ENCODE data around the gene TMC1. TPM values are rescaled to one million over a fixed set of nuclear protein-coding genes. Genes with fewer than 3 reads are reported as not detected.

TMC1 gene
- total and polyA plus RNA-seq, 9 donors, result 0.12 to 1.4 (median 0.48) TPM

DNA sequence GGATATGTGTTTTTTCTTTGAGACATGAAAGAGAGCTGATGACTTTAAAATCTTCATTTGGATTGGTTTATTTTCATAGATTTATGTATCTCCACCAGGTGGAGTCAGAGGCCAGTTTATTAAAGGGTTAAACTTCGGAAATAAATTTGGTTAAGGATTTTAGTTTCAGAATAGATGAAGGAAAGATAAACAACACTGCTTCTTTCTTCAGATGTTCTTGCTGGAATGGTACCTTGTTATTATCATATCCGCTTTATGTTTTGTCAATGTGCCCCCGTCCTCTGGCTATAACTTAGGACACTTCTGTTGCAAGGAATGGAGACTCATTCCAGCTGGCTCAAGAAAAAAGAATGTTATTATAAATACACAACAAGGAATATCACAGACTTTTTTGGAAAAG lies 350.3 kb downstream of the TMC1 start:
- intact Hi-C loops (cut with DNase I), result loop anchor here in 2 of 4 donors (5.0 to 10.0 kb wide), 2 partner anchors 153 to 211 kb away; no protein-coding TSS in a partner anchor
- no peak overlapping the region for H3K27ac ChIP-seq
- H3K4me1 ChIP-seq (ENCODE audit: insufficient read depth), result peaks cover 8% of the 10 kb centered on the region
- H3K9me3 ChIP-seq, result no peaks in the 10 kb centered on the region
- DNase-seq, result no peak
- 5 to 22% (median 7%) methylated on average over 3 of the region's 3 CpGs for WGBS, 3 donors
- H3K36me3 ChIP-seq, result no peaks in the 10 kb centered on the region
- TF ChIP-seq, protein P1, sequence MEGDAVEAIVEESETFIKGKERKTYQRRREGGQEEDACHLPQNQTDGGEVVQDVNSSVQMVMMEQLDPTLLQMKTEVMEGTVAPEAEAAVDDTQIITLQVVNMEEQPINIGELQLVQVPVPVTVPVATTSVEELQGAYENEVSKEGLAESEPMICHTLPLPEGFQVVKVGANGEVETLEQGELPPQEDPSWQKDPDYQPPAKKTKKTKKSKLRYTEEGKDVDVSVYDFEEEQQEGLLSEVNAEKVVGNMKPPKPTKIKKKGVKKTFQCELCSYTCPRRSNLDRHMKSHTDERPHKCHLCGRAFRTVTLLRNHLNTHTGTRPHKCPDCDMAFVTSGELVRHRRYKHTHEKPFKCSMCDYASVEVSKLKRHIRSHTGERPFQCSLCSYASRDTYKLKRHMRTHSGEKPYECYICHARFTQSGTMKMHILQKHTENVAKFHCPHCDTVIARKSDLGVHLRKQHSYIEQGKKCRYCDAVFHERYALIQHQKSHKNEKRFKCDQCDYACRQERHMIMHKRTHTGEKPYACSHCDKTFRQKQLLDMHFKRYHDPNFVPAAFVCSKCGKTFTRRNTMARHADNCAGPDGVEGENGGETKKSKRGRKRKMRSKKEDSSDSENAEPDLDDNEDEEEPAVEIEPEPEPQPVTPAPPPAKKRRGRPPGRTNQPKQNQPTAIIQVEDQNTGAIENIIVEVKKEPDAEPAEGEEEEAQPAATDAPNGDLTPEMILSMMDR (IDR thresholded peaks at IDR 0.05), result peak in 2 of 3 donors; percentile 22 to 47
- TF ChIP-seq EP300 (IDR thresholded peaks at IDR 0.05), result no peak
- TF ChIP-seq POLR2A (IDR thresholded peaks at IDR 0.05), result no peak
- no peak overlapping the region for H3K4me3 ChIP-seq
- H3K27me3 ChIP-seq, result no peaks in the 10 kb centered on the region

DNA sequence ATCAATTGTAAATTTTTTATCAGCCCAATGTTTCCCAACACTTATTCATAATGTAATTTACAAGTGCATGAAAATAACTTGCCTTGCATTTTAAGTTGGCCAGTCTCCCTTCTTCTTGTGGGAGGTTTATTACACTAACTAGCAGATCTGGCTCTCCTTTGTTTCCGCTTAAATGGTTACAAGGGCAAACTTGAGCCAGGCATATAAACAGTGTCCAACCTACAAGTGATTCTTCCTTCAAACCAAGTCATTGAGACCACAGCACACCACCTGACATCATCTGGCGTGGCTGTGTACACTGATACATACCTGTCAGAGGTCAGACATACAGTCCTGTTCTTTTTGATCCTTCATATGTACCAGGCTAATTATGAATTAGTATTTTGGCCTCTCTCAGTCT lies 351.3 kb downstream of the TMC1 start:
- DNase-seq, result no peak
- Histone ChIP-seq H3K27ac (no peak overlapping the region), H3K9me3 (no peaks in the 10 kb centered on the region), H3K27me3 (no peaks in the 10 kb centered on the region), H3K4me3 (no peak overlapping the region), H3K36me3 (no peaks in the 10 kb centered on the region), H3K4me1 (ENCODE audit: insufficient read depth) (peaks cover 8% of the 10 kb centered on the region)
- intact Hi-C loops (cut with DNase I), result loop anchor here in 2 of 4 donors (5.0 to 10.0 kb wide), 2 partner anchors 152 to 210 kb away; no protein-coding TSS in a partner anchor
- WGBS, 3 donors, result 24 to 51% (median 42%) methylated on average over 2 of the region's 2 CpGs
- no peak for TF ChIP-seq POLR2A (IDR thresholded peaks at IDR 0.05)
- no peak for TF ChIP-seq EP300 (IDR thresholded peaks at IDR 0.05)
- TF ChIP-seq, protein P1 (IDR thresholded peaks at IDR 0.05), result no peak

DNA sequence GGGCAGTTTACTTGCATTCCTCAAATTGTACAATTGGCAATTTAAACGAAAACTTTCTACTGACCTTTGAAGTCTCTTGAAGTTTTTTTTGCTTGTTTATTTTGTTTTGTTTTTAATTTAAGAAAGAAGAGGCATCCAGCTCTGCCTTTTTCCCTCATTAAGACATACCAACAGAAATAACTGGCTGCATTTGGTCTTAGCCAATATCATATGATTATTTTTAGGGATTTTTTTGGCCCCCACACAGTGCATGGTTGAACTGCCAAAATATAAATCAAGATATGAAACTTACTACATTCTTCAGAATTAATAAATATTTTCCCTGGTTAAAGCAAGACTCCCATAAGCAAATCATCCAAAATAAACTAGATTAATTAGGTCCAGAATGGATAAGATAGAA lies 352.0 kb downstream of the TMC1 start:
- no peak overlapping the region for H3K4me3 ChIP-seq
- H3K9me3 ChIP-seq, result no peaks in the 10 kb centered on the region
- 1 to 11% (median 5%) methylated on average over 1 of the region's 1 CpG for WGBS, 3 donors
- no peak overlapping the region for H3K27ac ChIP-seq
- H3K27me3 ChIP-seq, result no peaks in the 10 kb centered on the region
- TF ChIP-seq EP300 (IDR thresholded peaks at IDR 0.05), result no peak
- no peak for TF ChIP-seq POLR2A (IDR thresholded peaks at IDR 0.05)
- TF ChIP-seq, protein P1 (IDR thresholded peaks at IDR 0.05), result no peak
- peaks cover 8% of the 10 kb centered on the region for H3K4me1 ChIP-seq (ENCODE audit: insufficient read depth)
- intact Hi-C loops (cut with DNase I), result loop anchor here in 2 of 4 donors (5.0 to 10.0 kb wide), 2 partner anchors 151 to 209 kb away; no protein-coding TSS in a partner anchor
- H3K36me3 ChIP-seq, result no peaks in the 10 kb centered on the region
- no peak for DNase-seq

DNA sequence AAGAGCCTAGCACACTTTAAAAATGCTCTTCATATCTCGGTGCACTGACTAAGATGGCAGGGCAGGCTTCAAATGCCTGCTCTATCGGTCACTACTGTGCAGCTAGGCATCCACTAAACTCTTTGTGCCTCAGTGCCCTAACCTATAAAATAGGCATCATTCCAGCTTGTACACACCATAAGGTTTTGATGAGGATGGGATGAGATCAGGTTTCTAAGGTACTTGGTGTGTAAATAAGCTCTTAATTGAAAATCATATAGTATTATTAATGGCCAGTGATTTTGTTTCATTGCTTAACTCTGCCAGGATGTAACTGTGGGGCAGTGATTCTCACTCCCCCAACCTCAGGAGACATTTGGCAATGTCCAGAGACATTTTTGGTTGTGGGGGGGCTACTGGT lies 352.9 kb downstream of the TMC1 start:
- intact Hi-C loops (cut with DNase I), result loop anchor here in 2 of 4 donors (5.0 to 10.0 kb wide), 2 partner anchors 150 to 208 kb away; no protein-coding TSS in a partner anchor
- WGBS, 3 donors, result 83 to 92% (median 88%) methylated on average over 2 of the region's 2 CpGs

More for the DNA sequence above, 352.9 kb downstream of the TMC1 start:
- no peak for DNase-seq
- Histone ChIP-seq H3K9me3 (no peaks in the 10 kb centered on the region), H3K36me3 (no peaks in the 10 kb centered on the region), H3K4me3 (no peak overlapping the region), H3K27ac (no peak overlapping the region), H3K27me3 (no peaks in the 10 kb centered on the region), H3K4me1 (ENCODE audit: insufficient read depth) (peaks cover 8% of the 10 kb centered on the region)
- no peak for TF ChIP-seq EP300 (IDR thresholded peaks at IDR 0.05)
- TF ChIP-seq, protein P1 (IDR thresholded peaks at IDR 0.05), result no peak
- TF ChIP-seq POLR2A (IDR thresholded peaks at IDR 0.05), result no peak

Measured in ovary (tissue), 9 donors.